CD4-positive, alpha-beta T cell treated with Interferon gamma for 1 hour (primary cell): Measurements from ENCODE around the gene DAND5.
"Not testable (repeated sequence)": the region's sequence is repeated elsewhere in the genome, so short reads cannot be mapped to it uniquely, and the experiment has no call there.

Experiments
- DNase-seq: peaks from one replicate; pipeline ENCODE4 v3.0.0-alpha.2; 2020

The DAND5 gene

GRCh38 chr19:12967907-12968306, 1.5 kb upstream of the DAND5 start:
- DNase-seq: no peak

- DNase-seq: no peak
These were observed 869 bp downstream of the DAND5 start for GRCh38 chr19:12970070-12970820.

GRCh38 chr19:12973236-12973635, 3.9 kb downstream of the DAND5 start:
- DNase-seq: no peak

- DNase-seq: no peak
These were observed 5.2 kb downstream of the DAND5 start for GRCh38 chr19:12974301-12975220.

- no peak for DNase-seq
These were observed 5.9 kb downstream of the DAND5 start for GRCh38 chr19:12975221-12975741.

GRCh38 chr19:12976109-12976508, 6.7 kb downstream of the DAND5 start:
- not testable (repeated sequence) for DNase-seq

- DNase-seq: no peak
These were observed 10.6 kb downstream of the DAND5 start for GRCh38 chr19:12979974-12980373.

GRCh38 chr19:12982648-12983047, 13.3 kb downstream of the DAND5 start:
- no peak for DNase-seq

- no peak for DNase-seq
These were observed 13.7 kb downstream of the DAND5 start for GRCh38 chr19:12983091-12983490.

- peak; percentile 82 for DNase-seq
These were observed 14.3 kb downstream of the DAND5 start for GRCh38 chr19:12983542-12984142.

GRCh38 chr19:12984143-12984627, 14.8 kb downstream of the DAND5 start:
- DNase-seq: peak; percentile 5

- DNase-seq: no peak
These were observed 15.3 kb downstream of the DAND5 start for GRCh38 chr19:12984683-12985048.

- DNase-seq: peak; percentile 59
These were observed 15.8 kb downstream of the DAND5 start for GRCh38 chr19:12985049-12985776.

- DNase-seq: no peak
These were observed 17.4 kb downstream of the DAND5 start for GRCh38 chr19:12986726-12987125.

- DNase-seq: no peak
These were observed 17.8 kb downstream of the DAND5 start for GRCh38 chr19:12987190-12987589.

- DNase-seq: no peak
These were observed 18.4 kb downstream of the DAND5 start for GRCh38 chr19:12987781-12988180.

GRCh38 chr19:12990431-12990830, 21.1 kb downstream of the DAND5 start:
- no peak for DNase-seq

- no peak for DNase-seq
These were observed 21.5 kb downstream of the DAND5 start for GRCh38 chr19:12990853-12991252.

GRCh38 chr19:12991296-12991695, 21.9 kb downstream of the DAND5 start:
- DNase-seq: no peak

GRCh38 chr19:12992729-12993128, 23.4 kb downstream of the DAND5 start:
- DNase-seq: no peak

- DNase-seq: no peak
These were observed 24.2 kb downstream of the DAND5 start for GRCh38 chr19:12993562-12993961.
